Thyroid gland (tissue), 4 donors: Measurements from ENCODE around the gene UBL7. TPM values are rescaled to one million over a fixed set of nuclear protein-coding genes. Genes with fewer than 3 reads are reported as not detected.

Source experiments
- DNase-seq, 2 donors: peaks; one replicate each; pipeline ENCODE4 v3.0.0-alpha.2; 2019
- H3K27ac ChIP-seq, 3 donors: fragments of 200-600 bp; sonication (generic); 1 replicate in 2 of 3; 2 replicates in 1 of 3; pipeline ENCODE4 v1.5.1; 2016 to 2019; ENCODE audit warnings: mild to moderate bottlenecking in 1 of 3, moderate library complexity in 1 of 3
- H3K27me3 ChIP-seq: fragments of 200-600 bp; sonication (generic); one replicate; pipeline ENCODE4 v1.5.1; 2019
- H3K36me3 ChIP-seq, 2 donors: fragments of 200-600 bp; sonication (generic); one replicate each; pipeline ENCODE4 v1.5.1; 2016 to 2019
- H3K4me1 ChIP-seq, 2 donors: fragments of 200-600 bp; sonication (generic); one replicate each; pipeline ENCODE4 v1.5.1; 2017 to 2019
- H3K4me3 ChIP-seq, 3 donors: fragments of 200-600 bp; sonication (generic); replicated peaks in 1 of 3; 1 replicate in 2 of 3; 2 replicates in 1 of 3; pipeline ENCODE4 v1.5.1; 2016; ENCODE audit warnings: mild to moderate bottlenecking in 1 of 3
- H3K9me3 ChIP-seq: fragments of 200-600 bp; sonication (generic); one replicate; pipeline ENCODE4 v1.5.1; 2017
- POLR2A ChIP-seq, 2 donors: fragments of 450-650 bp; IDR thresholded peaks; one replicate each; pipeline ENCODE4 v1.6.1; 2017; ENCODE audit warnings: antibody characterized with exemption in 2 of 2, mild to moderate bottlenecking in 2 of 2, moderate library complexity in 1 of 2
- WGBS, 2 donors: methylation state at CpG; one replicate each; pipeline ENCODE4 v1.1.5; 2017; 5-methylcytosine and 5-hydroxymethylcytosine counted together
- intact Hi-C: fragments of 100-400 bp; cut with DNase I; formaldehyde crosslinking; loops from one replicate; pipeline ENCODE4 v1.15.1; 2023
- total RNA-seq, 4 donors: library from RNA; depleted of rRNA; stranded (reverse); fragments of >200 nt; gene quantifications; one replicate each; pipeline ENCODE4 v1.2.3, GENCODE V29; 2016
- TF ChIP-seq, protein P1 (sequence below), 6 experiments: fragments of 200-600 bp in 3 of 6; fragments of 450-650 bp in 3 of 6; sonication (generic) in 3 of 6; IDR thresholded peaks; one replicate each; pipeline ENCODE4 v1.5.1; 2016 to 2019; ENCODE audit warnings: antibody characterized with exemption in 6 of 6, mild to moderate bottlenecking in 2 of 6, inconsistent platforms in 1 of 6, moderate library complexity in 1 of 6

UBL7 gene
- total RNA-seq, 4 donors from 2014 or later, result 60.3 to 103 (median 69.6) TPM

DNA sequence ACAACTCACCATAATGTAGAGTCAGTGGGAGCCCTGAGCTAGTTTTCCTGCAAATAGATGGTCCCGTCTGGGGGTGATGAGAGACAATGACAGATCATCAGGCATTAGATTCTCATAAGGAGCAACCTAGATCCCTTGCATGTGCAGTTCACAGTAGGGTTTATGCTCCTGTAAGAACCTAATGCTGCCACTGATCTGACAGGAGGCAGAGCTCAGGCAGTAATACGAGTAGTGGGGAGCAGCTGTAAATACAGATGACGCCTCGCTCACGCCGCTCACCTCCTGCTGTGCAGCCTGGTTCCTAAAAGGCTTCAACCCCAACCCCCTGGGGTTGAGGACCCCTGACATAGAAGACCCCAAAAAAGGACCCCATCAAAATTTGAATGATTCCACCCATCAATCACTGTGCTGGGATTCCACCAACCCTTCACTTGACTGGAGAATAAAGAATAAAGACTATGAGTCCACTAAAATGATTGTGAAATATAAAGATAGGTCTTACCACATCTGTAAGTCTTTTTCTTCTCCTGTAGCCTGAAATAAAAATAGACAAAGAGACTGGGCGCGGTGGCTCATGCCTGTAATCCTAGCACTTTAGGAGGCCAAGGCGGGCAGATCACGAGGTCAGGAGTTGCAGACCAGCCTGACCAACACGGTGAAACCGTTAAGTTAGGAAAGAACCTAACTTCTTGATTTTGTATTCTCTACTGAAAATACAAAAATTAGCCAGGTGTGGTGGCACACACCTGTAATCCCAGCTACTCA, 9.9 kb upstream of the UBL7 start:
- no peaks in the 10 kb centered on the region for H3K27me3 ChIP-seq
- 95 to 99% methylated on average over 12 of the region's 12 CpGs for WGBS, 2 donors
- TF ChIP-seq, protein P1, sequence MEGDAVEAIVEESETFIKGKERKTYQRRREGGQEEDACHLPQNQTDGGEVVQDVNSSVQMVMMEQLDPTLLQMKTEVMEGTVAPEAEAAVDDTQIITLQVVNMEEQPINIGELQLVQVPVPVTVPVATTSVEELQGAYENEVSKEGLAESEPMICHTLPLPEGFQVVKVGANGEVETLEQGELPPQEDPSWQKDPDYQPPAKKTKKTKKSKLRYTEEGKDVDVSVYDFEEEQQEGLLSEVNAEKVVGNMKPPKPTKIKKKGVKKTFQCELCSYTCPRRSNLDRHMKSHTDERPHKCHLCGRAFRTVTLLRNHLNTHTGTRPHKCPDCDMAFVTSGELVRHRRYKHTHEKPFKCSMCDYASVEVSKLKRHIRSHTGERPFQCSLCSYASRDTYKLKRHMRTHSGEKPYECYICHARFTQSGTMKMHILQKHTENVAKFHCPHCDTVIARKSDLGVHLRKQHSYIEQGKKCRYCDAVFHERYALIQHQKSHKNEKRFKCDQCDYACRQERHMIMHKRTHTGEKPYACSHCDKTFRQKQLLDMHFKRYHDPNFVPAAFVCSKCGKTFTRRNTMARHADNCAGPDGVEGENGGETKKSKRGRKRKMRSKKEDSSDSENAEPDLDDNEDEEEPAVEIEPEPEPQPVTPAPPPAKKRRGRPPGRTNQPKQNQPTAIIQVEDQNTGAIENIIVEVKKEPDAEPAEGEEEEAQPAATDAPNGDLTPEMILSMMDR (IDR thresholded peaks at IDR 0.05), result no peak
- no peak for TF ChIP-seq POLR2A (IDR thresholded peaks at IDR 0.05)
- no peak for DNase-seq
- no peak overlapping the region for H3K27ac ChIP-seq
- H3K4me3 ChIP-seq, result no peak overlapping the region
- intact Hi-C loops, result no loop called here
- no peaks in the 10 kb centered on the region for H3K36me3 ChIP-seq
- no peaks in the 10 kb centered on the region for H3K4me1 ChIP-seq
- no peaks in the 10 kb centered on the region for H3K9me3 ChIP-seq

DNA sequence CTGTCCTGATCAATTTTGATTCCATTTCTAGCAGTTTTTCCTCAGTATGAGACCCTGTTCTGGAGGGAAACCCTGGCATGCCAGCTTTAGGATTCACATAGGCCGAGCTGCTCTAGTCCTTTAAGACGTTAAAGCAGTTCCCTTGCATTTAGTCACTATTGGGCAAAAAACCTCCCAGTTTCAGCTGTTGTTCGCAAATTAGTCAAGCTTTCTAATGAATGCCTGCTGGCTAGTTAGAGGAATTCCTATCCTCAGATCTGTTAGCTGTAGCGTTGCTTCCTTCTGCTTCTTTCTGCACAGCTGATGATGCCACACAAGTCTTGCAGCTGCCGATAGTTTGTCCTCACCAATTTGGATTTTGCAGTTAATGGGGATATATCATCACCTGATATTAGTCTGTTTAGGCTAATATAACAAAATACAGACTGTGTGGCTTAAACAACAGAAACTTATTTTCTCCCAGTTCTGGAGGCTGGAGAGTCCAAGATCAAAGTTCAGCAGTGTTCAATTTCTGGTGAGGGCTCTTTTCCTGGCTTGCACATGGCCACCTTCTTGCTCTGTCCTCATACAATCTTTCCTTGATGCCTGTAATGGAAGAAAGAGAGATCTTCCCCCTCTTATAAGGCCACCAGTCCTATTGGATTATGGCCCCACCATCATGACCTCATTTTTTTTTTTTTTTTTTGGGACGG, 7.5 kb upstream of the UBL7 start:
- no peaks in the 10 kb centered on the region for H3K36me3 ChIP-seq
- intact Hi-C loops, result loop anchor here (5.0 kb wide), 1 partner anchor 74 kb away; the partner anchor contains the start of gene ARID3B
- no peaks in the 10 kb centered on the region for H3K9me3 ChIP-seq
- TF ChIP-seq, protein P1 (IDR thresholded peaks at IDR 0.05), result no peak
- TF ChIP-seq POLR2A (IDR thresholded peaks at IDR 0.05), result no peak
- H3K27ac ChIP-seq, result no peak overlapping the region
- H3K4me3 ChIP-seq, result no peak overlapping the region
- no peak for DNase-seq
- WGBS, 2 donors, result 96 to 98% methylated on average over 6 of the region's 6 CpGs
- H3K27me3 ChIP-seq, result no peaks in the 10 kb centered on the region
- H3K4me1 ChIP-seq, result no peaks in the 10 kb centered on the region

DNA sequence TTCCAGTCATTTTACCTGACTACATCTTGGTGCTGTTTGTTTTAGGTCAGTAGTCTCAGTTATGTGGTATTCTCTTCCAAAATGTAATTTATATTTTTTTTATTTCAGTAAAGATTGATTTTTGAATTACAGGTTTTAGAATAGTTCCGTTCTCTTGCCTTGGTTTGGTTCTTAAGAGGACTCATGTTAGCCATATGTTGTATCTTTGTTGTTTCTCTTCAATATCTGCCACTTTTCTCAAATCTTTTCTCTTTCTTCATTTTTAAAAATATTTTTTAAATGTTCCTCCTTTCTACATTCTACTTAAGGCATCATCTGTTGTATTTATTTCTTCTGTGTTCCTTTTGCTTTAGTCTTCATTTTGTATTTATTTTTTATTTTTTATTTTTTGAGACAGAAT, 5.6 kb upstream of the UBL7 start:
- TF ChIP-seq, protein P1 (IDR thresholded peaks at IDR 0.05), result no peak
- TF ChIP-seq POLR2A (IDR thresholded peaks at IDR 0.05), result no peak
- no peak overlapping the region for H3K4me3 ChIP-seq
- H3K4me1 ChIP-seq, result peaks cover 5 to 8% of the 10 kb centered on the region in 2 donors
- intact Hi-C loops, result loop anchor here (5.0 kb wide), 1 partner anchor 76 kb away; the partner anchor contains the start of gene ARID3B
- no peaks in the 10 kb centered on the region for H3K36me3 ChIP-seq
- H3K27me3 ChIP-seq, result no peaks in the 10 kb centered on the region
- H3K27ac ChIP-seq, result no peak overlapping the region
- no peak for DNase-seq
- no peaks in the 10 kb centered on the region for H3K9me3 ChIP-seq
- 96 to 100% methylated on average over 1 of the region's 1 CpG for WGBS, 2 donors

DNA sequence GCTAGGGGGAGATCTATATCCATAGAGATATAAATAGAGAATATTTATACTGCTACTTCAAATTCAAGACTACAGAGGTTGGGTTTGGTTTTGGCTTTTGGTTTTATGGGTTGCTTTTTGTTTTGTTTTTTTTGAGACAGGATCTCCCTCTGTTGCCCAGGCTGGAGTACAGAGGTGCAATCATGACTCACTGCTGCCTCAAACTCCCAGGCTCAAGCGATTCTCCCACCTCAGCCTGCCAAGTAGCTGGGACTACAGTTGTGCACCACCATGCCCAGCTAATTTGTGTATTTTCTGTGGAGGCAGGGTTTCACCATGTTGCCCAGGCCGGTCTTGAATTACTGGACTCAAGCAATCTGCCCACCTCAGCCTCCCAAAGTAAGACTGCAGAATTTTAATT, 3.9 kb upstream of the UBL7 start:
- H3K27ac ChIP-seq, result no peak overlapping the region
- intact Hi-C loops, result loop anchor here (5.0 kb wide), 1 partner anchor 77 kb away; the partner anchor contains the start of gene ARID3B
- WGBS, 2 donors, result 94 to 100% methylated on average over 2 of the region's 2 CpGs
- peaks cover 10 to 16% of the 10 kb centered on the region in 2 donors for H3K4me1 ChIP-seq
- no peaks in the 10 kb centered on the region for H3K27me3 ChIP-seq
- no peak overlapping the region for H3K4me3 ChIP-seq
- DNase-seq, result no peak
- no peaks in the 10 kb centered on the region for H3K9me3 ChIP-seq
- no peaks in the 10 kb centered on the region for H3K36me3 ChIP-seq
- TF ChIP-seq, protein P1 (IDR thresholded peaks at IDR 0.05), result no peak
- no peak for TF ChIP-seq POLR2A (IDR thresholded peaks at IDR 0.05)

DNA sequence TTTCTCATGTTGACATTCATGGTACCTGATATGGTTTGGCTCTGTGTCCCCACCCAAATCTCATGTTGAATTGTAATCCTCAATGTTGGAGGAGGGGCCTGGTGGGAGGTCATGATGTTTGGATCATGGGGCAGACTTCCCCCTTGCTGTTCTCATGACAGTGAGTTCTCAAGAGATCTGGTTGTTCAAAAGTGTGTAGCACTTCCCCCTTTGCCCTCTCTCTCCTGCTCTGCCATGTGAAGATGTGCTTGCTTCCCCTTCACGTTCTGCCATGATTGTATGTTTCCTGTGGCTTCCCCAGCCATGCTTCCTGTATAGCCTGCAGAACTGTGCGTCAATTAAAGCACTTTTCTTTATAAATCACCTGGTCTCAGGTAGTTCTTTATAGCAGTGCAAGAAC, 3.3 kb upstream of the UBL7 start:
- Histone ChIP-seq H3K4me3 (no peak overlapping the region), H3K27me3 (no peaks in the 10 kb centered on the region), H3K27ac (no peak overlapping the region), H3K9me3 (no peaks in the 10 kb centered on the region), H3K36me3 (no peaks in the 10 kb centered on the region), H3K4me1 (peaks cover 12 to 17% of the 10 kb centered on the region in 2 donors)
- DNase-seq, result no peak
- TF ChIP-seq, protein P1 (IDR thresholded peaks at IDR 0.05), result no peak
- no peak for TF ChIP-seq POLR2A (IDR thresholded peaks at IDR 0.05)
- intact Hi-C loops, result no loop called here
- WGBS, 2 donors, result 77 to 86% methylated on average over 2 of the region's 2 CpGs
